GM18499 (cell line): ENCODE data around the gene DDOST.

ENCODE experiments used
- ATAC-seq: cut with Tn5 transposase; IDR thresholded peaks from one replicate; pipeline ENCODE4 v1.9.1; 2021; ENCODE audit warnings: moderate number of reproducible peaks; ENCODE audit not compliant: insufficient read depth, unreplicated experiment

DDOST gene

GRCh38 chr1:20602851-20603450 lies 58.2 kb downstream of the DDOST start:
- ATAC-seq = no peak
